HG02970 (cell line): Measurements from ENCODE around the gene ELMO3.

ENCODE experiments used
- ATAC-seq: cut with Tn5 transposase; IDR thresholded peaks from one replicate; pipeline ENCODE4 v1.9.1; 2021; ENCODE audit warnings: mild to moderate bottlenecking, moderate library complexity, moderate number of reproducible peaks; ENCODE audit not compliant: unreplicated experiment, low FRiP score

Gene ELMO3

DNA sequence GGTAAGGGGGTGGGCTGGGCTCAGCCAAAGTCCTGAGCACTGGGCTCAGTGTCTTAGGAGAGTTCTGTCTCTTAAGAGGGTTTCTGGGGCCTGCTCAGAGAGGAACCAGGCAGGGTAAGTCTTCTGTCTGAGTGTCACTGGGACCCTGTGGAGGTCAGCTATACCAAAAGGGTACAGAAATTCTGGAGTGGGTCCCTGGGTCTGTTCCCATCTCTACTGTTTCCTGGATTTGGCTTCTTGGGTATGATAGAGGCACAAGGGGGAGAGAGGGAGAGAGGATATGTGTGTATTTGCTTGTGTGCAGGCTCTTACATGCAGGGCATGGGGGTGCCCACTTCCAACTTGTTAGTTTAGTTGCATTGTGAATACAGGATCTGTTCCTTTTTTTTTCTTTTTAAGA, 5.4 kb upstream of the ELMO3 start:
- no peak for ATAC-seq

DNA sequence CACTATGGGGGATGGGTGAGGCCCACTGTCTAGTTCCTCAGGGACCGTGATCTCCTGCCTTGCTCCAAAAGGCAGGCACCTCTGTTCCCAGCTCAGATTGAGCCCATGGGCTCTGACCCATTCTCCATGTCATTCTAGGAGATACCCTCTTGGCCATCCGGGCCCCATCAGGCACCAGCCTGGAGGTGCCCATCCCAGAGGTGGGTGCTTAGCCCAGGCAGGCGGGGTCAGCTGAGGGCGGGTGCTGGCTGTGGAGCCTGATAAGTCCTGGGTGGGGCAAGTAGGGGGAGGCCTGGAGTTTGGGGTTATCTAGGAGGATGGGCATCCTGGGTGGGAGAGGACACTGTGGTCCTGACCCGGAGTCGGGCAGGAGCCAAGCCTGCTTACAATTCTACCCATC, 4.7 kb upstream of the ELMO3 start:
- ATAC-seq = no peak

DNA sequence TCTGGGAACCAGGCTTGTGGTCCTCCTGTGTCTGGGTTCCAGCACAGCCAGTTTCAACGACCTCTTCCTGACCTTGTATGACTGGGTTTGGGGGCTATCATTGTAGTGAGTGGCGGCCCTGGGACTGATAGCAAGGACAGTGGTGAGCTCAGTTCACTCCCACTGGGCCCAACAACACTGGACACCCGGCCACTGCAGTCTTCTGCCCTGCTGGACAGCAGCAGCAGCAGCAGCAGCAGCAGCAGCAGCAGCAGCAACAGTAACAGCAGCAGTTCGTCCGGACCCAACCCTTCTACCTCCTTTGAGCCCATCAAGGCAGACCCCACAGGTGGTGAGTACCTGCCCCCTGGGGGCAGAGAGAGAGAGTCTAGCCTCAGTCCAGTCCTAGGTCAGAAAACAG, 3.3 kb upstream of the ELMO3 start:
- no peak for ATAC-seq

DNA sequence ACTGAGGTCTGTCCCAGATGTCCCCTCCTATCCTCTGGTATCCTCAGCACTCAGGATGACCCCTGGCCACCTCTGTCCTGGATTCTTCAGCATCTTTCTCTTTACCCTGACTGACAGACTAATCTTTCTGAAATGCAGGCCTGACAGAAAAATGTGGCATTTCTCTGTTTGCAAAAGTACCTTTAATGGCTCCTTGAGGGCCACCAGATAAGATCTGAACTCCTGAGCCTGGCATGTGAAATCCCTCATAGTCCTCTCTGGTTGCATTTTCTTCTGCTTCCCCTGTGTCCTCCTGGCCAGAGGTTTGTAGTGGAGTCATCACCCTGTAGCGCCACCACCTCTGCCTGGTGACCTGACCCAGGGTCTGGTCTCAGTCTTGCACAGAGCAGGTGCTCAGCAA, 2.0 kb upstream of the ELMO3 start:
- ATAC-seq = no peak

DNA sequence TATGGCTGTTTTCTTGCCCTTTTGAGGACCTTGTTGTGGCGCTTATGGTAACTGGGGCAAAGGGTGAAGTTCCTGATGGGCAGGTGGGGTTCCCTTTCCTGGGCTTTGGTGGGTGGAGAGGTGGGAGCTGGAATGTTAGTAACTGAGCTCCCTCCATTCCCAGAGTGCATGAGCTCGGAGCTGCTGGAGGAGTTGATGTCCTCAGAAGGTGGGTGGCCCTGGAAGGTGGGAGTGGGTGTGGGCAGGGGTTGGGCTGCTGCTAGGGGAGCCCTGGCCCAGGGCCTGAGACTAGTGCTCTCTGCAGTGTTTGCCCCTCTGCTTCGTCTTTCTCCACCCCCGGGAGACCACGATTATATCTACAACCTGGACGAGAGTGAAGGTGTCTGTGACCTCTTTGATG, 1.2 kb upstream of the ELMO3 start:
- no peak for ATAC-seq

DNA sequence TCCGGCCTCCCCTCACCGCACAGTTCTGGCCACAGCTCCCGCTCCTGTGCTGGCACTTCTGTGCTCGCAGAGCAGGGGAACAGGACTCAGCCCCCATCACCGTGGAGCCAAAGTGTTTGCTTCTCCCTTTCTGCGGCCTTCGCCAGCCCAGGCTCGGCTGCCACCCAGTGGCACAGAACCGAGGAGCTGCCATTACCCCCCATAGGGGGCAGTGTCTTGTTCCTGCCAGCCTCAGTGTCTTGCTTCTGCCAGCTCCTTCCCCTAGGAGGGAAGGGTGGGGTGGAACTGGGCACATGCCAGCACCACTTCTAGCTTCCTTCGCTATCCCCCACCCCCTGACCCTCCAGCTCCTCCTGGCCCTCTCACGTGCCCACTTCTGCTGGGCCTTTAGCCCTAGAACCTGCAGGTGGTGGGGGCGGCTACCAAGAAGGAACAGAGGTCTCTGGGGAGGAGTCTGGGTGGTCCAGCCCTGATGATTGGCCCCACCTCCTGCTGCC, 645 bp upstream of the ELMO3 start:
- no peak for ATAC-seq

DNA sequence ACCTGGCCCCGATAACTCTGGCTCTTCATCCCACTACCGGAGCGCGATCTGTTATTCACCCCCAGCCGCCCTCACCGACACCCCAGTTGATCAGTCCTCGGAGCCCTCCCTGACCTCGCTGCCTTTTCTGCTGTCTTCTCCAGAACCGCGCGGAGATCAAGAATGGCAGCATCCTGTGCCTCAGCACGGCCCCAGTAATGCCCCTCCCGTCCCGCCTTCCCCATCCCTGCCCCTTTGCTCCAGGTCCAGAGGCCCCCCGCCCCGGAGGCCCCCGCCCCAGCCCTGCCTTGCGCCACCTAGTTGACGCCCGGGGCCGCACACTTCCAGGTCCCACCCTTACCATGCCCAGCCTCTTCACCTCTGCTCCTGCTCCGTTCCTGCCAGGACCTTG, 872 bp downstream of the ELMO3 start:
- ATAC-seq = no peak

DNA sequence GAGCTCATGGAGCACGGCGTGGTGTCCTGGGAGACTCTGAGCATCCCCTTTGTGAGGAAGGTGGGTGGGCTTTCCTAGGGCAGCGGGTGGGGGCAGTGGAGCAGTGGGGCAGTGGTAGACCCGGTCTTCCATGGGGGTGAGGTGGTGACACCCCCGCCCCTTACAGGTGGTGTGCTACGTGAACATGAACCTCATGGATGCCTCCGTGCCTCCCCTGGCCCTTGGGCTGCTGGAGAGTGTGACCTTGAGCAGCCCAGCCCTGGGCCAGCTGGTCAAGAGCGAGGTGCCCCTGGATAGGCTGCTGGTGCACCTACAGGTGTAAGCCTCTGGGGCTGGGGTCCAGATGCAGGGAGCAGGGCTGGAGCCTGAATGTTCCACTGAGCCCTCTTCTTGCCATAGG, 1.6 kb downstream of the ELMO3 start:
- no peak for ATAC-seq

DNA sequence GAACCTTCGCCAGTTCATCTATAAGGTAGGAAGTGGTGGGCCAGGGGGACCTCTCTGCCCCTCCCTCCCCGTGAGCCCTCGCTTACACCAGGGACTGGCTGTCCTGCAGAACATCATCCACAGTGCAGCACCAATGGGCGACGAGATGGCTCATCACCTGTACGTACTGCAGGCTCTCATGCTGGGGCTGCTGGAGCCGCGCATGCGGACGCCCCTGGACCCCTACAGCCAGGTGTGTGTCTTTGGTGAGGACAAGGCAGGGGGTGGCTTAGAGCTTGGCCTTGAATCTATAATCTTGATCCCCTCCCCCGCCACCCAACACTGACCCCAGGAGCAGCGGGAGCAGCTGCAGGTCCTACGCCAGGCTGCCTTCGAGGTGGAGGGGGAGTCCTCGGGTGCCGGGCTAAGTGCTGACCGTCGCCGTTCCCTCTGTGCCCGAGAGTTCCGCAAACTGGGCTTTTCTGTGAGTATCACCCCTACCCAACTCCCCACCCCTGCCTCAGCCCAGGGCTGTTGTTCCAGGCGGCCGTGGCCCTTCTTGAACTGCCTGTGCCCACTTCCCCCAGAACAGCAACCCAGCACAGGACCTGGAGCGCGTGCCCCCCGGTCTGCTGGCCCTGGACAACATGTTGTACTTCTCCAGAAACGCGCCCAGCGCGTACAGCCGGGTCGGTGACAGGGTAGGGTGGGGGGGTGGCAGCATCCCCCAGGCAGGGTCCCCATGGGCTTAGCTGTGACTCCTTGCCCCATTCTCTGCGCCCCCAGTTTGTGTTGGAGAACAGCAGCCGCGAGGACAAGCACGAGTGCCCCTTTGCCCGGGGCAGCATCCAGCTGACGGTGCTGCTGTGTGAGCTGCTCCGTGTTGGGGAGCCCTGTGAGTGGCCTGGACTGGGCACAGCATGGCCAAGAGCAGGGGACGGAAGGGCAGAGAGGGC, 2.7 kb downstream of the ELMO3 start:
- ATAC-seq = no peak

DNA sequence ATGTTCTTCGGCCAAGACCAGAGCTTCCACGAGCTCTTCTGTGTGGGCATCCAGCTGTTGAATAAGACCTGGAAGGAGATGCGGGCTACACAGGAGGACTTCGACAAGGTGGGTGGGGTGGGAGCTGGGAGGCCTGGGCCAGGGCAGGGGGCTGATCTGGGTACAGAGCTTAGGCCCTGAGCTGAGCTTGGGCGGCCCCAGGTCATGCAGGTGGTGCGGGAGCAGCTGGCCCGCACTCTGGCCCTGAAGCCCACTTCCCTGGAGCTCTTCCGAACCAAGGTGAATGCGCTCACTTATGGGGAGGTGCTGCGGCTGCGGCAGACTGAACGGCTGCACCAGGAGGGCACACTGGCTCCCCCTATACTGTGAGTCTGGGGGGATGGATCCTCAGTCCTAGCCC, 3.5 kb downstream of the ELMO3 start:
- ATAC-seq = no peak

DNA sequence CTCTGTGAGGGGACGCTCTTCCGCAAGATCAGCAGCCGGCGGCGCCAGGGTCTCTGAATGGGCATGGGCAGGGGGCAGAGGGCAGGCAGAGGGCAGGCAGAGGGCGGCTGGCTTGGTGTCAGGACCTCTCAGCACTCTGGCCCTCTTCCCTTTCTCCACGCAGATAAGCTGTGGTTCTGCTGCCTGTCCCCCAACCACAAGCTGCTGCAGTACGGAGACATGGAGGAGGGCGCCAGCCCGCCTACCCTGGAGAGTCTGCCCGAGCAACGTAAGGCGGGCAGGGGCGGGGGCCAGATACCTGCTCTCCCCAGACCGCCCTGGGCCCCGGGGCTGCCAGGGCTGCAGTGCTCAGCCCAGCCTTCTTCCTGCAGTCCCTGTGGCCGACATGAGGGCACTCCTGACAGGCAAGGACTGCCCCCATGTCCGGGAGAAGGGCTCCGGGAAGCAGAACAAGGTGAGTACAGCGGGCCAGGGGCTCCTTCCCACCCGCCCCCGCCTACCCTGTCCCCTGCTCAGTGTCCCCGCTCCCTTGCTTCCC, 4.1 kb downstream of the ELMO3 start:
- ATAC-seq = no peak

DNA sequence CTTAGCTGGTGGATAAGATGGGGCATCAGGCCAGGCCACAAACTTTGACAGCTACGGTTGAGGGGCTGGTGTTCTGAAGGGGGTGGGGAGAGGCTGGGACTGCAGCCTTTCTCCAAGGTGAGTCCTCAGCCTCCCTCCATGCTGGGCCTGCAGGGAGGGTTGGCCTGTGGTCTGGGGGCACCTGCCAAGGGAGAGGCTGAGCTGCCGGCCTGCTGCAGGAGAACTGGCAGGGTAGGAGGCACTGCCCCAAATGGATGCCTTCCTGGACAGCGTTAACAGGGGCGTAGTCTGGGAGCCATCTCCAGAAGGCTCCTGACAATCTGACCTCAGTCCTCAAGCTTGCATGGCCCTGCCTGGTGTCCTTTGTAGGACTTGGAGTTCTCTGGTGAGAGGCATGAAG, 5.1 kb downstream of the ELMO3 start:
- ATAC-seq = no peak

DNA sequence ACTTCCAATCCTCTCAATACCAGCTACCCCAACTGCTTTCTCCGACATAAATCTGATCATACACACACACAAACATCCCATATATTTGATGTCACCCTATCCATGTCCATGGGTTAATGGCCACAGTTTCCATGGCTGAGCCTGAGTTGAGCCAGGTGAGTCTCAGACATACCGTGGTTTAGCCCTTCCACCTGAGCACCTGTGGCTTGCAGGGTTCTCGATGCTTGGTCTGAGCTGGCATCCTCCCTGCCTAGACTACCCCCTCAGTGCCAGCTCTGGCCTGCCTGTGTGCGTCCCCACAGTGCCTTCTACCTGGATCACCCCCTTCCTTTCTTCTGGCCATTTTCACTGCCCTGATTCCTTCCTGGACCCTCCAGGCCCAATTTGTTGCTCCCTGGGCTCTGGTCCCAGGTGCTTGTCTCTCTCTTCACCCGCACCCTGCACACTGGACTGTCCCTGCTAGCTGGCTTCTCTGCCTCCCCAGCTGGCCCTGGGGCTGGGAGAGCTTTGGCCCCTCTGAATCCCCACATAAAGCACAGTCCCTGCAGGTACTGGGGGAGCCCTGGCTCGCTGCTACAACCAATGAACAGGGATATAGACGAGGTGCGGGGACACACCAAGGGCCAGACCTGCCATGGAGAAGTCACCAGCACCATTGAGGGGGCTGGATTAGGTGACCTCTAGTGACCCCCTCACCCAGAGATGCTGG, 7.4 kb downstream of the ELMO3 start:
- ATAC-seq = no peak

DNA sequence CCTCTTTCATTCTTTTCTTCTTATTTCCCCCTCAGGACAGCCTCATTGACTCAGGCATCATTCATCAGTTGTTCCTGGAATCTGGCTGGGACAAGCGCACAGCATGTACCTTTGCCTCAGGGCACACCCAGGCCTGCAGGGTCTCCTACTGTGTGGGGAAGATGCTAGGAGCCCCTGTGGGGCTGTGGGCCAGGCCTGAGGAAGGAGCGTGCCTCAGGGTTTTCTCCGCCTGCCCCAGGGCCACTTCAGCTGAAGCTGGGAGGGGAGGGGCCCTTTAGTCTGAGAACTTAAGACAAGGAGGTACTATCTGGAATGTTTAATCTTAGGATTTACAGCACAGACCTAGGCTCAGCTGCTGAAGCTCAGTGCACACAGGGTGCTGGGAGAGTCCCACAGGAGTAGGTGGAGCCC, 7.9 kb downstream of the ELMO3 start:
- no peak for ATAC-seq

DNA sequence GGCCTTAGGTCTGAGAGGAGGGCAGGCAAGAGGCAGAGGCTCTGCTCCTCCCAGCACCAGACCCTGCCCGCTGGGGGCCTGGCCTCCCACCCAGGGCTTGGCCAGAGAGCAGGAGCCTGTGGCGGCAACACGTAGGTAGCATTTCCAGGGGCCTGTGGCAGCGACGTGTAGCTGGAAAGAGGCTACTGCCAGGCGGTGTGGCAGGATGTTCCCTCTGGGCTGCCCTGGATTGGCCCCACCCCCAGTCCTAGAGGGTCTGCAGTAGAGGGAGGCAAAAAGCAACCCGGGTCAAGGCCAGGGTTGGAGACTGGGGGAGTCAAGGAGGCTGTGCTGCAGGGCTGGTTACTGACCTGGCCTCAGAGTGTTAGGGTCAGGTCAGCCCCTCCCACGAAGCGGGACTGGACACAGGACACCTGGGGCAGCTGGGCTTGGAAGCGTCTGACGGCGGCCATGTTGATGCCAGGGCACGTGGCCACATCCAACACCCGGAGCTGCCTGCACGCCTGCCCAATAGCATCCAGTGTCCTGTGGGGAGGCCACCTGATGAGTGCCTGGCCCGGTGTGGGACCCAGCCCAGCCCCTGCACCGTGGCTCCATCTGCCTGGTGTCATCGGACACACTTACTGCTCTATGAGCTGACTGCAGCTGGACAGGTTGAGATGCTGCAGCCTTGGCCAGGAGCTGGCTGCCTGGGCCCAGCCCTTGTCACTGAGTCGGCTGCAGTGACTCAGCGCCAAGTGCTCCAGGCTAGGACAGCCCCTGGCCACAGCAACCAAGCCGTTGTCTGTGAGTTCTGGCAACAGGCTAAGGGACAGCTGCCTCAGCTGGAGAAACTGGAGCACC, 8.5 kb downstream of the ELMO3 start:
- ATAC-seq = no peak

DNA sequence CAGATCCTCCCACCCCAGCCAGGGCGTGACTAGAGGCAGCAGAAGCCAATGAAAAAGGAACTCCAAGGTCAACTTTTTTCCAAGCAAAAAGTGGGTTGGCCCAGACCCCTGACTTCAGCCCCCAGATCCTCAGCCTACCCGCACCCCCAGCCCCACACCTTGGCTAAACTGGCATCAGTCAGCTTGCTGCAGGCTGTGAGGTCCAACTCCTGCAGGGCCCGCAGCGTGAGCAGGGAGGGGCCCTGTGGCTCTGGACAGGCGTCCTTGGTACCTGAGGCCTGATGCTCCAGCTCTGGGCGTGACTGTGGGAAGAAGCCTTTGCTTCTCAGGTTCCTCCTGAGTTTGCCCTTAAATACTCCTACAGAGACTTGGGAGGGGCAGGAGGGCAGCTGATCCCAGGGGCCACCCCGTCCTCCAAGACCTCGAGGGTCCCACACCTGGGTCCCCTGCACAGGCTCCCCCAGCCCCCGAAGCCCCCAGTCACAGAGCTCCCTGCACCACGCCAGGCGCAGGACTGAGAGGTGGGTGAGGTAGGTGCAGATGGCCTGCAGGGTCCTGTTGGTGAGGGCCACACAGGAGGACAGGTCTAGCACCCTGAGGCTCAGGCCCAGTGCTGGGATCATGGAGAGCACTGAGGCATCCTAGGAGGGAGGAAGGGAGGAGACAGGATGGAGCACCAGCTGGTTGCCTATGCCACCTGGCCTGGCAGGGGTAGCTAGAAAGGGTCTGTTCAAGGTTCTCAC, 9.4 kb downstream of the ELMO3 start:
- no peak for ATAC-seq

DNA sequence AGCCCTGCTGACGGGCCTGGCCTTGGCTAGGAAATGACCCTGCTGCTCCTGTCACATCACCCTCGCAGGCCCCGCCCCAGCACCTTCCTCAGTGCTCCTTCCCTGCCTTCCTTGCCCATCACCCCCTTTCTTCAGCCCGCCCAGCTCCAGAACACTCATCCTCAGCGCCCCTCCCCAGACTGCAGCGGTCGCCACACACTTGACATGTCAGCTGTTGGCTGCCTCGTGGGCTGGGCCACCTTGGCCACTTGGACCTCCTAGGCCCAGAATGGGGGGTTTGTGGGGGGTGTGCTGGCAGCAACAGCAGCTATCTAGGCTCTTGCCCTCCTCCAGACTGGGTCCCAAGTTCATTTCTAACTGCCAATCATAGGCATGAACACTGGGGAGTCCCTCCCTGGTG, 10.6 kb downstream of the ELMO3 start:
- ATAC-seq = no peak

DNA sequence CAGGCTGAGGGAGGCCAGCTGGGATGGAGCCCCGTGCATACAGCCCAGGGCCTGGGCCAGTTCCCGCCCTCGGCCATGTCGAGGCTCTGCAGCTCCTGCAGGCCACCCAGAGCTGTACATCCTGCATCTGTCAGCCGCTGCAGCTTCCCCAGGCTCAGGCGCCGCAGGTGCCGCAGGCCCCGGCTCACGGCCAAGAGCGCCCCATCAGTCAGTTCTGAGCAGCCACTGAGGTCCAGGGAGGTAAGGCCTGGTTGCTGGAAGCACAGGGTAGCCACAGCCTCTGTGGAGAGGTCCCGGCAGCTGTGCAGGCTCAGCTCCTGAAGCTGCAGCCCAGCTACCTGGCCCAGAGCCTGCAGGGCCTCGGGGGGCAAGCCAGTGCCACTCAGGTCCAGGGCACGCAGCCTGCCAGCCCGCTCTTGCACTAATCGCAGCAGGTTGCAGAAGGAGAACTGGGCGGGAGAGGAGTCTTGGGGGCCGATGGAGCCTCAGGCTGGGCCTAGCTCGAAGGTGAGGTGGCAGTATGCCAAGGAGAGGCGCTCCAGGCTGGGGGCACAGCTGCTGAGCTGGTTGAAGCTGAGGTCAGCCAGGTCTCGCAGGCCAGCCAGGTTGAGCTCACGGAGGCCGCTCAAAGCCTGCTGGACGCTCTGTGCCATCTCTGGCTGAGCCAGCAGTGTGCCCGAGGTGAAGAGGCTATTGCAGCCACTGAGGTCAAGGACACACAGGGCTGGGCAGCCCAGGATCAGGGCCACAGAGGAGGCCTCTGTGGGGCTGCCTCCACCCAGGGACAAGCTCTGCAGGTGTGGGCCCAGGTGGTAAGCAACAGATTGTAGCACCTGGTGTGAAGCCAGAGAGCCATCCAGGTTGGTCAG, 11.4 kb downstream of the ELMO3 start:
- ATAC-seq = no peak

DNA sequence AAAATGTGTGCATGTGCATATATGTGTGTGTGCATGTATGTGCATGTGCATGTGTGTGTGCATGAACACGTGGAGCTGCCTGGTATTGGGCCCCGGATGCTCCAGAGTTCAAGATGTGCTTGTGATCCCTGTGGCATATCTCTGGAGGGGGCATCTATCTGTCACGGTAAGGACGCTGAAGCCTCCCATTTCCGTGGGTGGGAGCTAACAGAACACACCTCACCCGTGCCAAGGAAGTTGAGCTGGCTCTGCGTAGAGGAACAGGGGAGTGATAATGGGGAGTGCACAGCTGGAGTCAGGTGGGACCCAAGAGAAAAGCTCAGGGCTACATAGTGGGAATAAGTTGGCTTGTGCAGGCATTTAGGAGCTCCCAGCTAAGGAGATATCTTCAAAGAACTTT, 12.7 kb downstream of the ELMO3 start:
- ATAC-seq = no peak
